NOMO-1 treated with dmso at 0.1 percent for 144 hours (cell line): ENCODE data around the gene ZNF792.
"Not testable (repeated sequence)": the region's sequence is repeated elsewhere in the genome, so short reads cannot be mapped to it uniquely, and the experiment has no call there.

Source experiments
- DNase-seq: peaks from one replicate; lab custom pipeline; 2025; ENCODE audit not compliant: unreplicated experiment; lab: John Stamatoyannopoulos, UW

Gene ZNF792

DNA sequence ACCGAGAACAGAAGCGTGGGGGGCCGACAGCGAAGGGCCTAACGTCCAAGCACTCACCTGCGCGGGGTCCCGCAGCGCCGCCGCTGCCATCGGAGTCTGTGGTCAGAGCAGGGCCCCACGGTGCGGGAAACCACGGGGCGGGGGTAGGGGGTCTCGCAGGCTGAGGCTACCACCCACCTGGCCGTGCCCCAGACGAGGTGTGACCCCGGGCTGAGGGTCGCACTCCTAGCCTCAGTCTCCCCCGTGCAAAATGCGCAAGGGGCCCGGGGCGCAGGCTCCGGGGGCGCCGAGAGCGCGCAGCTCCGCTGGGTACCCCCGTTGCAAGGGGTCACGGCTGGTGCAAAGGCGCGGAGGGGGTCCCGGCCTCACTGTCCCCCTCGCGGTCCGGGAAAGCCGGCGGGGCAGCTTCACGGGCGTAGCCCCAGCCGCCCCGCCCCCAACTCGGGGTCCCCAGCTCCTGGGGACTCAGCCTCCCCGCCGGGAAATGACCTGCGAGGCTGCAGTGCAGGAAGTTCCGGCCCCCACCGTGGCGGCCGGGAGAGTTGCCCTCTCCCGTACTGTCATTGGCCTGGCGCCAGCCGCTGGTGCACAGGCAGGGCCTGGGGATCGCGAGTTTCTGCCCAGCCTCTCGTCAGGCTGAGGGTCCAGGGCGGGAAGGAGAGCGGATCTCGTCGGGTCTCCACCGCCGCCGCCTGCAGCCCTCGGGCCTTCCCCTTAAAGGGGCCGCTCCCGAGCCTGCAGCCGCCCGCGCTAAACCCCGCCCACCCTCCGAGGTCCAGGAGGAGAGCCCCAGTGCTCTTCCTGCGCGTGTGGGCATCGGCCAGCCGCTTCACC lies at the start of gene ZNF792:
Gene ZNF792, minus strand, starts transcription at position 657 of the 834 bp plus-strand sequence. Its CDS starts 567 bp downstream, at position 90.
- DNase-seq, result peak; percentile 9

DNA sequence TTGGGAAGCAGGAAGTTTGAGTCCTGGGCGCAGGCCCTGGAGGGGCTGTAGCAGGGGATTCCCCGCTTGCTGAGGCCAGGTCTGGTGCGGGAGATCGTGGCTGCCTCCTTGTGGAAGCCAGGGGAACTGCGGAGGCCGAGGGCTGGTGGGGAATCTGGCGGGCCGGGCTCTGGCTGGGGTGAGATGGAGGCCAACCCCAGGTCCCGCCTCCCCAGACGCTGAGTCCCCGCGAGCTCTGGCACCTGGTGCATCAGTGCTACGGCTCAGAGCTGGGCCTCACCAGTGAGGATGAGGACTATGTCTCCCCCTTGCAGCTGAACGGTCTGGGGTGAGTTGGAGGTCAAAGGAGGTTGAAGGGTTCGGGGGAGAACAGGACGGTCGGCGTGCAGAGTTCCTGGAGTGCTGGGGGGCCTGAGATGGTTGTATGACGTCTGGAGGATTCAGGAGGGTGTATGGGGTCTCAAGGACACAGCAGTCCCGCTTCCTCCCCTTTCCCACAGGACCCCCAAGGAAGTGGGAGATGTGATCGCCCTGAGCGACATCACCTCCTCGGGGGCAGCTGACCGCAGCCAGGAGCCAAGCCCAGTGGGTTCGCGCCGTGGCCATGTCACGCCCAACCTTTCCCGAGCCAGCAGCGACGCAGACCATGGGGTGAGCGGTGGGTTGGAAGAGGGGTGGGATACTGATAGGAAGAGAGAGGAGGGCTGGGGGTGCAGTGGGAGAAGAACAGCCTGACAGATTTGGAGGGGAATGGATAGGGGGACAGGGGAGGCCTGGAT lies 49.2 kb upstream of the ZNF792 start:
- DNase-seq, result no peak

DNA sequence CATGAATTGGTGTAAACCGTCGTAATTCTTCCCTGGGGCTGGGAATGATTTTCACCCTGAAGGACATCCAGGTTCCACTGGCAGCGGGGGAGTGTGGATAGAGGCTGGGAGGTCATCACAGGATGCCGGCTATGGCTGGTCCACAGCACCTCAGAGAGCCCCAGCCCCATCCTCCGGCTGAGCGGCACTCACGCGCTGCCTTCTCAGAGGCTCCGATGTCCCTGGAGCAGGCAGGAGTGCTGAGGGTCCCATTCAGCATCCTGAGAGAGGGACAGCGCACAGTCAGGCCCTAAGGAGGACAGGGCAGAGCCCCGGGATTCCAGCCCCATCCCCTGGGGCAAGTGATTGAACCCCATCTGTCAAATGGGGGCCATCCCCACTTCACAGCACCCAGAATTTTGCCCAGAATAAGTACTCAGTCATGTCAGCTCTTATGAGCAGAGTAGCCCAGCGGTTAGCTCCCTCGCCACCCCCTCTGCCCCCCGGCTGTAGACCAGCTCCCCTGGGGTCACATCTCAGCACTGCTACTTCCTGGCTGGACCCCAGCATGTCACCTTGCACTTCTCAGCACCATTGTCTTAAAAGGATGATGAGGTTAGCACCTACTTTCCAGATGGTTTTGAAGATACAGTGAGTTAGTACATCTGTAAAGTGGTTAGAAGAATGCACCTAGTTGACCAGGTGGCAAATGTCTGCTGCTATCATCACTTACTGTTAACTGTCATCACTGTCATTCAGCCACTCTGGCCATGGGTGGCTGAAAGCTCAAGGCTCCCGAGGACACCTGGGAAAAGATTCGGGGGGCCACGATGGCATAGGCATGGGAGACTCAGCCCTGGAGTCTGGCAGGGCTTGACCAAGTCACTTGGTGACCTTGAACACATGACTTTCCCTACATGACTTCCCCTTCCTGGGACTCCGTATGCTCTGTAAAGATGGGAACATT lies 48.0 kb upstream of the ZNF792 start:
- DNase-seq, result no peak

DNA sequence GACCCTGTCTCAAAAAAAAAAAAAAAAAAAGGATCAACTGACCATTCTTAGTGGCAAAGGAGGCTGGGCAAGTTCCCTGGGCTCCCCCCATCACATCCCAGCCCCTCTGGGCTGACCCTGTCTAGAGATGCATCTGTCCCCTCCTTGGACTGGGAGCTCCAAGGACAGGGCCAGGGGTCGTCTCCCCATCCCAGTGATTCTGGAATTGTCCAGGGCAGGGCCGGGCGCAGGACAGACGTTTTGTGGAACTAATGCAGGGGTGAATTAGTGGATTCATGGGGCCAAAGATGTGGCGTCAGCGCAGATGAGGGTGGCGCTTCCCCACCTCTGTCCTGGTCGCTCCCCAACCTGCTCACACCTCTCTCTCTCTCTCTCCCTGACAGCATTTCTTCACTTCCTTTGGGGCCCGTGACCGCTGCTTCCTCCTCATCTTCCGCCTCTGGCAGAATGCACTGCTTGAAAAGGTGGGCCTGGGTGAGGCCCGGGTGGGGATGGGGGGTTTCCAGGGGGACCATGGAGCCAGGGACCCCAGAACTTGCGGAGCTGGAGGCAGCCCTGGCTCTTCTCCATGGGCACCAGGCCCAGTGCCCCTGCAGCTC lies 47.2 kb upstream of the ZNF792 start:
- no peak for DNase-seq

DNA sequence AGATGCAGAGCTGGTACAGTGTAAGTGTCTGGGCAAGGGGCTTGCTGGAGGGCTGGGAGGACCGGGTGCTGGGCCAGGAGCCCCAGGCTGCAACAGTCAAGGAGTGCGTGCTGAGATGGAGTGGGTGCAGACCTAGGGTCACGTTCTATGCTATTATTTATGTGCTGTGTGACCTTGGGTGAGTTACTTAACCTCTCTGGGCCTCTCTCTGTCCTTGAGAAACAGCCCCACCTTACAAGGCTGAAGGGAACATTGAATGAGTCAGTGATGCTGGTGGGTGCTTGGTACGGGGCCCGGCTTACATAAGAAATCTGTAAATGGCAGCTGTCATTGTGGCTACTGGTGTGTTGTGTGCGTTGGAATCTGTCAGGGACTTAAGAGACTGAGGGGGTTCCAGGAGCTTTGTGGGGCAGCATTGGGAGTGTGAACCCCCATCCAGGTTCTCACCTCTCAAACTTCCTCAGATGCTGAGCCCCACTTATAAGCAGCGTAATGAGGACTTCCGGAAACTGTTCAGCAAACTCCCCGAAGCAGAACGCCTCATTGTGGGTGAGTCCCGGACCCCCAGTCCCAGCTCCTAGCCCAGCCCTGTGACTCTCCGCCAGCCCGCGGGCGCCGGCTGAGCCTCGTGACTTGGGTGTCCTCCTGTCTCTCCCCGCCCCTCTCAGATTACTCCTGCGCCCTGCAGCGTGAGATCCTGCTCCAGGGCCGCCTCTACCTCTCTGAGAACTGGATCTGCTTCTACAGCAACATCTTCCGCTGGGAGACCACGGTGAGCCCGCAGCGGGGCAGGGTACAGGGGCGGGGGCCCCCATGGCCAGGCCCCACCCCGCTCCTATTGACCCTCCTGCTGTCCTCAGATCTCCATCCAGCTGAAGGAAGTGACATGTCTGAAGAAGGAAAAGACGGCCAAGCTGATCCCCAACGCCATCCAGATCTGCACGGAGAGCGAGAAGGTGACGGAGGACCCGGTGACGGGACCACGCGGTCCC lies 45.7 kb upstream of the ZNF792 start:
- no peak for DNase-seq

DNA sequence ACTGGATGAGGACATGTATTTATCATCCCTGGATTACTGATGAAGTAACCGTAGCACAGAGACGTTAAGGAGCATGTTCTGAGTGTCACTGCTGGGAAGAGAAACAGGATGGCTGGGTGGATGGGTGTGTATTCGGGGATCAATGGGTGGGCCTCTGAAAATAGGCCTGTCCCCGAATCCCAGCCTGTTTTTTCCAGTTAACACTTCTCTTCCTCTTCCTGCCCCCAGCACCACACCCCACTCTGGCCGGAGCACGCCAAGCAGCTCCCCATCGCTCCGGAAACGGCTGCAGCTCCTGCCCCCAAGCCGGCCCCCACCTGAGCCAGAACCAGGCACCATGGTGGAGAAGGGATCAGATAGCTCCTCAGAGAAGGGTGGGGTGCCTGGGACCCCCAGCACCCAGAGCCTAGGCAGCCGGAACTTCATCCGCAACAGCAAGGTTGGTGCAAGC lies 44.9 kb upstream of the ZNF792 start:
- no peak for DNase-seq

DNA sequence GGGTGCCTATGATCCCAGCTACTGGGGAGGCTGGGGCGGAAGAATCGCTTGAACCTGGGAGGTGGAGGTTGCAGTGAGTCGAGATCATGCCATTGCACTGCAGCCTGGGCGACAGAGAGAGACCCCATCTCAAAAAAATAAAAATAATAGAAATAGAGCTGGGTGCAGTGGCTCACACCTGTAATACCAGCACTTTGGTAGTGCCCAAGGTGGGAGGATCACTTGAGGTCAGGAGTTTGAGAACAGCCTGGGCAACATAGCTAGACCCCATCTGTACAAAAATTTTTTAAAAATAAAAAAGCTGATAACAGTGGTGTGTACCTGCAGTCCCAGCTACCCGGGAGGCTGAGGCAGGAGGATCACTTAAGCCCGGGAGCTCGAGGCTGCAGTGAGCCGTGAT lies 43.4 kb upstream of the ZNF792 start:
- not testable (repeated sequence) for DNase-seq

DNA sequence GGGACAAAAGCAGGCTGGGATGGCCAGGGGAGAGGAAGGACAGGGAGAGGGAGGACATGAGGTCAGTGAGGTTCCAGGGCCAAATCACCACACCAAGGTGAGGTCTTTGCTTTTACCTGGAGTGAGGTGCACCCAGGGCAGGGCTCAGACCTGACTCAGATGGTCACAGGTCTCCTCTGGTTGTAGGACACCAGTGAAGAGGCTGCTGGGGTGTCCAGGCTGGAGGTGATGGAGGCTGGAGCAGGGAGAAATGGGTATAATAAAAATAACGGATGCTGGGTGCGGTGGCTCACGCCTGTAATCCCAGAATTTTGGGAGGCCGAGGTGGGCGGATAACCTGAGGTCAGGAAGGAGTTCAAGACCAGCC lies 43.0 kb upstream of the ZNF792 start:
- no peak for DNase-seq

DNA sequence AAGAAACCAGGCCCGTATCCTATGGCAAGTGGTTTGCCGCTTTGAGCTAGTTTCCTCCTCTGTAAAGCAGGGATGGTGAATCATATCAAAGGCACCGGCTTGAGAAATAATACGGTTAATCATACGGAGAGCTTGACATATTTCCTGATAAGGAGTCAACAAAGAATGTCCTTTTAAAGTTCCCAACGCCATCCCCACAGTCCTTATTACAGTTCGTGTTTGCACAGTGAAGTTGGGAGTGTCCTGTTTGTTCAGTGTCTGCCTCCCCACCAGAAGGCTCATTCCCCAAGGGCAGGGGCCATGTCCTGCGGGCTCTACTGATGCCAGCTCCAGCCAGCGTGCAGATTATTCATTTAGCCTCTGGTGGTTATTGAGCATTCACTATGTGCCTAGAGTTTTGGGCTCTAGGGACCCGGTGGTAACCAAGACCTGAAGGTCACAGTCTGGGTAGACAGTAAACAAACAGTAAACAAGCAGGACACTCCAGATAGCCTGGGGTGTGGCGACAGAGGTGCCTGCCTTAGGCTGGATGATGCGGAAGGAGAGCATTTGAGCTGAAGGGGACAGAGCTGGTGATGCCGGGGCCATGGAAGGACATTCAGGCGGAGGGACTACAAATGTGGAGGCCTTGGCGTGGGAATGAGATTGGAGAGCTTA lies 42.4 kb upstream of the ZNF792 start:
- DNase-seq, result no peak

DNA sequence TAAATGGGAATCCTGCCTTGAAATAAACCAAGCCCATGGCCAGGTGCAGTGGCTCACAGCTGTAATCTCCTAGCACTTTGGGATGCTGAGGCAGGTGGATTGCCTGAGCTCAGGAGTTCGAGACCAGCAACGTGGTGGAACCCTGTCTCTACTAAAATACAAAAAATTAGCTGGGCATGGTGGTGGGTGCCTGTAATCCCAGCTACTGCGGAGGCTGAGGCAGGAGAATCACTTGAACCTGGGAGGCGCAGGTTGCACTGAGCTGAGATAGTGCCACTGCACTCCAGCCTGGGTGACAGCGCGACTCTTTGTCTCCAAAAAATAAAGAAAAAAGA lies 41.9 kb upstream of the ZNF792 start:
- not testable (repeated sequence) for DNase-seq

DNA sequence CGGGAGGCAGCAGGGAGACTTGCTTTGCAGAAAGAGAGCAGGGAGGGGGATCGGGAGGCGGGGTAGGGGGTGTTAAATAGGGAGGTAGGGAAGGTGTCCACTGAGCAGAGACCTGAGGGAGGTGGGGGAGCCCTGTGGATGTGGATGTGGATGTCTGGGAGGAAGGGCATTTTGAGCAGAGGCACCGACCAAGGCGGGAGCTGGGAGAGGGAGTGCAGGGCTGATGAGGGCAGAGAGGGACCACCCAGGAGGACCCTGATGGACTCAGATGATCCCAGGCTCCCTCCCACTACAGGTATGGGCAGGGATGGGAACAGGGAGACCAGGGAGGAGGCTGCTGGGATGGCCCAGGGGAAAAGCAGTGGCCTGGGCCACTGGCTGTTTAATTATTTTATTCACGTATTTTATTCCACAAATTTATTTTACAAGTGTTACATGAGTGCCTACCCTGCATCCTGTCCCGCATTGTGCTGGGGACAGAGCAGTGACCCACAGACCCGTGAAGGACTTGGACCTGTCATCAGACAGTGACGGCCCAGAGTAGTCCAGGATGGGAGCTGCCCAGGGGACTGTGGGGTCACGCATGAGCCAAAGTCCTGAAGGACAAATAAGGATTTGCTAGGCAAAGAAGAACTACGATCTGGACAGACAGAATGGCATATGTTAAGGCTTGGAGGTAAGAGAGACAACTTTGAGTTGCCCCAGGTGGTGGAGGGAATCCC lies 41.4 kb upstream of the ZNF792 start:
- DNase-seq, result no peak

DNA sequence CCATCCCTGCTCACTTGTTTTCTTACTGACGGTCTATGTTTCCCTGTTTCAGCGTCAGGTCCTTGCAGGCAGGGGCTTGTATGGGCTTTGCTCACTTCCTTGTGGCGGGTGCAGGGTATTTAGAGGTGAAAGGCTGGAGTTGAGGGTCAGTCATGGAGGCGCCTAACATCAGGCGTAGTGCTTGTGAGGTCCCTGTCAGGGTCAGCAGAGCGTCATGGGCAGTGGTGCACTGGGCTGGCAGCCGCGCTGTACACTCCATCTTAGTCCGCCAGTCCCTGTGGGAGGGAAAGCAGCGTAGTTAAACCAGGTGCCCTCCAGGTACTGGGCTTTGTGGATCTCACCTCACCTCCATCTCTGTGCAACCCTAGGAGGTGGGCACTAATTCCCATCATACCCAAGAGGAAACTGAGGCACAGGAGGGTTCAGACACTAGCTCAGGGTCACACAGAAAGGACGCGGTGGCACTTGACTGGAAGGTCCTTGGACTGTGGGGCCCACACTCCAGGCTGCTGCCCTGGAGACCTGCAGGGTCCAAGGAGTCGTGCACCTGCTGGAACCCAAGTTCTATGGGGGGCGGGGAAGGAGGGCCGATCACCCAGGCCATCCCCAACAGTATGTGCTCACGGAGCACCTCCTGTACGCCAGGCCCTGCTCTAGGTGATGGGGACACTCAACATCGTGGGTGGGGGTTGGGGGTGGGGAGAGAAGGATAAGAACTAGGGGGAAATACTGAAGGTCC lies 40.7 kb upstream of the ZNF792 start:
- DNase-seq, result no peak

DNA sequence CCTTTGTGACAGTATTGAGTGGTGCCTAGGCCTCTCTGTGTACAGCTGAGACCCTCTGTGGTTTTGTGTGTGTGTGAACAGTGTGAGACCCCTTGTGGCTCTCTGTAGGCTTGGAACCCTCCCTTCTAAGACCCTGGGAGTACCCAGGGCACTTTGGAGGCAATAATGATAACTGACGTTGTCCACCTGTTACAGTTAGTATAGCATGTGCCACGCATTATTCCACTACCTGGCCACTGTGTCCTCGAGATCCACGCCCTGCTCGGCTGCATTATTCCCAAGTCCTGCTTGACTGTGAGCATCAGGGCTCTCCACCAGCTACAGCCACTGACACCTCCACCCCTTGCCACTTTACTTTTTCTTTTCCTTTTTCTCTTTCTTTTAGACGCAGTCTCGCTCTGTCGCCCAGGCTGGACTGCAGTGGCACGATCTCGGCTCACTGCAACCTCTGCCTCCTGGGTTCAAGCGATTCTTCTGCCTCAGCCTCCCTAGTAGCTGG lies 38.1 kb upstream of the ZNF792 start:
- DNase-seq, result no peak

DNA sequence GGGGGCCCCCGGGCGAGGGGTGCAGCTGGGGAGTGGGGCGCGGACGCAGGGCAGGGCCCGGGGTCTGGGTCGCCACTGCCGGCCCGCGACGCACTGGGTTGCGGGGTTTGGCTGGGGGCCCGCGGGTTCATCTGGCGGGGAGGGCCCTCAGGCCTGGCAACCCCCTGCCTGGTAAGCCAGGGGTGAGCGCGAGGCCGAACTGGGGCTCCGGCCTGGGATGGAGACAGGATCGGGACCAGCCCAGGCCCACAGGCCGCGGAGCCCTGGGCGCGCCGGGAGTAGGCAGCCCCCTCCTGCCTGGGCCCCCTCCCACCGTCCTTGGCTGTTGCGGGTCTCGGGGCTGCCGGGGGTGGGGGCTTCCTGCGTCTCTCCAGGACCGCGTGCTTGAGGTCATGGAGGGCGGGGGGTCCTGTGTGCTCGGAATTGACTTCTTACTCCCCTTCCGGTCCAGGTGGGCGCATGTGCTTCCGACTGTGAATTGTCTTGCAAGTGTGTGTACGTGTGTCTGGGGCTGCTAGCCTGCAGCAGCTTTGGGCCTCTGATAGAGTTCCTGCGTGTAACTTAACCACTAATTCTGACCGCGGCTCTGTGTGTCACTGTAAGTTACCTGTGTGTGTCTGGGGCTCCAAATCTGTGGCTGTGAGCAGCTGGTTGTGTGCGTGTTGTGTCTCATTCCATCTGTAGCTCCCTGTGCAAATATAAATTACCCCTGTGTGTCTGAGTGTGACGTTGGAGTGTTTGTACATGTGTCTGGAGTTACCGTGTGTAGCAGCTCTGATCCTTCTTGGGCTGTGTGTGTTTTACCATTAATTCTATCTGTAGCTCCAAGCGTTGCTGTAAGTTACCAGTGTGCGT lies 36.8 kb upstream of the ZNF792 start:
- peak; percentile 20 for DNase-seq

DNA sequence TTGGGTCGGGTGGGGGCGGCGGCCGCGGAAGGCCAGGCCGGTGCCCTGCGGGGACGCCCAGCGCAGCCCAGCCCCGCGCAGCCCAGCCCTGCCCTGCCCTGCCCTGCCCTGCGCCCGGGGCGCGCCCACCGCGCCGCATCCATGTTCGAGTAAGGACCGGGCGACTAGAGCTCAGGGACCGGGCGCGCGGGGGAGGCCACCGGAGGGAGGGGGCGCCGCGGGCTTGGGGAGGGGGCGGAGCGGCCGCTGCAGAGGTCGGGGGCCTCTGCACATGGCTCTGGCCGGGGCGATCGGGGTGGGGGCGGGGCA lies 36.3 kb upstream of the ZNF792 start:
- DNase-seq, result no peak

DNA sequence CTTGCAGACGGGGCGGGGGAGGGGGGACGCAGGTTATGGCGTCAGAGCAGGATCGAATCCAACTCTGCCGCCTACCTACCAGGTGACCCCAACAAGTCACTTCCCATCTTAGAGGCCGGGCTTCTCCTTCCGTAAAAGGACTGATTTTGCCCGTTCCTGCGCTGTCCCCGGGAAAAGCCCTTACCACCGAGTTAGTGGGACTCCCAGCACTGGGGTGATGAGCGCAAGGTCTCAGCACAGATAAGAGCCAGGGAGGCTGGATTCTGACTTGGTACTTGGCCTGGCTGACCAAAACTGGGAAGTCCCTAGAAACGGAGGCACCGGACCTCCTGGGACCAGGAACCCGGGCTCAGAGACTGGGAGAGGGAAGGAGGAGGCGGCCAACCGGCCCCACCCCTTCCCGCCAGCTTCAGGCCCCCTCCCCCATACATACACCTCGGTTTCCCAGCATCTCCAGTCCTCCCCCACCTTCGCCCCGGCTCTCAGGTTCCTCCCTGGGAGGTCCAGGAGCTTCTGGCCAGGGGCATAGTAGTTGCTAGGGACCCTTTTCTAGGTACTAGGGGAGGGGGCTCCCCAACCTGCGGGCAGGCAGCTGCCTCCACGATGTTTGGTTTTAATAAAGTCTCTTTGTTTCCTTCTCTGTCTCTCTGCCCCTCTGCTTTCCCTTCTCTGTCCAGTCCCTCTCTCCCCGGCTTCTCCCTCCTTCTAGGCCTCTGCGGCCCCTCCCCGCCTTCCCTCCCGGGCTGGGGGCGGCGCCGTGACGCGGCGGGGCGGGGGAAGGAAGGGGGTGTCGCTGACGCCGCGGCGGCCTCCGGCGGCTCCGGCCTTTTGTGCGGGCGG lies 35.7 kb upstream of the ZNF792 start, which contains the start of gene GRAMD1A:
Gene GRAMD1A, plus strand, starts transcription at position 826 of the 840 bp plus-strand sequence. CDS start 156 bp downstream, outside the sequence.
- peak; percentile 71 for DNase-seq
